Measurements from ENCODE around the gene PRPF38A. TPM values are rescaled to one million over a fixed set of nuclear protein-coding genes. Genes with fewer than 3 reads are reported as not detected.

PRPF38A gene
- total and polyA plus RNA-seq, 5 experiments from 2014 or later = 31.2 to 89.1 (median 36.5) TPM

DNA sequence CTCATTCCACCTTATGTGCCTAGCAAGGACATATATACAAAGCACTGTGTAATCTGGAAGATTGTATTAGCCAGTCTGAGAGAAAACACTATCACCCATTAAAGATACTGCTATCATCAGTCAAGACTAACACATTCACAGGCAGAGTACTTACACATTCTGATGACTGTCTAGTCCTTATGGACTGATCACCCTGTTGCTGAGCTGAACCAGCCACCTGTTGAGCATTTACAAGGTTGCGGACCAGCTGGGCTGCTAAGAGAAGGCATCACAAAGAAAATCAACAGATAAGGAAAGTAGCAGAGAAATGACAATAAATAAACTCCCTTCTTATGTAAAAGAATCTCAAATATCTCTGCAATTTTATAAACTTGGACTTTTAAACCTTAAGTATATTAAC, 30.8 kb downstream of the PRPF38A start:
- H3K9me3 Mint-ChIP-seq = no peaks in the 10 kb centered on the region
- H3K4me1 Mint-ChIP-seq = peaks cover 0 to 2% (median 0%) of the 10 kb centered on the region in 4 donors
- H3K36me3 Mint-ChIP-seq = peaks cover 4 to 90% (median 20%) of the 10 kb centered on the region in 3 donors
- ATAC-seq (no peak), DNase-seq (no peak)
- H3K27ac Mint-ChIP-seq = peak overlapping the region in 3 of 10 donors; percentile 11 to 67 (median 16)
- H3K27me3 Mint-ChIP-seq = no peaks in the 10 kb centered on the region
- POLR2A ChIA-PET = no interaction called here
- H3K4me3 Mint-ChIP-seq = no peak overlapping the region

DNA sequence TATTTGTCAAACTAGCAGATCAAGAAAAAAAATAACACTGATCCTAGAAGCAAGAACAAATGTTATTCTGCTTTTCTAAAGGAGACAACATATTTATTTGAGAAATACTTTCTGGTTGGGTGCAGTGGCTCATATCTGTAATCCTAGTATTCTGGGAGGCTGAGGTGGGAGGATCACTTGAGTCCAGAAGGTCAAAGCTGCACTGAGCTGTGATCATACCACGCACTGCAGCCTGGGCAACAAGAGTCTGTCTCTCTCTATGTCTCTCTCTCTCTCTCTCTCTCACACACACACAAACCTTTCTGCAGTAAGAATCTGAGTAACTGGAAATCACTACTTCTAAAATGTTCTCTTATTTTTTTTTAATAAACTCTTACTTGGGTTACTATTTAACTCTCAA, 31.2 kb downstream of the PRPF38A start:
- Mint-ChIP-seq H3K27ac (peak overlapping the region in 5 of 10 donors; percentile 11 to 77 (median 43)), H3K4me3 (no peak overlapping the region), H3K9me3 (no peaks in the 10 kb centered on the region), H3K27me3 (no peaks in the 10 kb centered on the region), H3K36me3 (peaks cover 4 to 90% (median 18%) of the 10 kb centered on the region in 3 donors), H3K4me1 (peaks cover 0 to 2% (median 0%) of the 10 kb centered on the region in 4 donors)
- POLR2A ChIA-PET = no interaction called here
- ATAC-seq (no peak), DNase-seq (no peak)

DNA sequence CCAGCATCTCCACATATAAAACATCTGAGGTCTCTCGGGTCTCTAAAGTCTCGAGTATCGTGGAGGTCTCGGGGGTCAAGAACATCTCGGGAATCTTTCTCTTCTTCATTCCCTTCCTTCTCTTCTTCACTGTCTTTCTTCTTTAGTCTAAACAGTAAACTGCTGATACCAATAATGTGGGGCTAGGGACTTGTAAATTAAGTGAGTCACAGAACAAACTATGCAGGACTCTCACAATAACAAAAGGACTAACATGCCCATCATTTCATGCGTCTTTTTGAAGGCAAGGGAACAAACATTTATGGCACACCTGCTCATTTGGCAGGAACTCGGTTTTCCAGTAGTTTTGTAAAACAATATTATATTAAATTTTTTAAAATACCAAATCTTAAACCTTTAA, 32.4 kb downstream of the PRPF38A start:
- POLR2A ChIA-PET = no interaction called here
- Mint-ChIP-seq H3K36me3 (peaks cover 9 to 89% (median 15%) of the 10 kb centered on the region in 3 donors), H3K4me1 (peaks cover 0 to 4% (median 0%) of the 10 kb centered on the region in 4 donors), H3K4me3 (no peak overlapping the region), H3K27ac (peak overlapping the region in 2 of 10 donors; percentile 4 to 12), H3K27me3 (no peaks in the 10 kb centered on the region), H3K9me3 (no peaks in the 10 kb centered on the region)
- ATAC-seq (no peak), DNase-seq (no peak)

DNA sequence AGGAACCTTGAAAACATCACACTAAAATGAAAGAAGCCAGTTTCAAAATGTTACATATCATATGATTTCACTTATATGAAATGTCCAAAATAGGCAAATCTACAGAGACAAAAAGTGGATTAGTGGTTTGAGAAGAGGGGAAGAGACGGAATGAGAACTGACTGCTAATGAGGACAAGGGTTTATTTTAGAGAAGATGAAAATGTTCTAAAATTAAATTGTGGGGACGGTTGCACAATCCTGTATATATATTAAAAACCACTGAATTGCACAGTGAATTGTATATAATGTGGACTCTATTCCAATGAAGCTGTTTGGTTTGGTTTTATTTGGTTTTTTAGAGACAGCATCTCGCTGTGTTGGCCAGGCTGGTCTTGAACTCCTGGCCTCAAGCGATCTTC, 35.6 kb downstream of the PRPF38A start:
- POLR2A ChIA-PET = no interaction called here
- no peaks in the 10 kb centered on the region for H3K27me3 Mint-ChIP-seq
- DNase-seq (no peak), ATAC-seq (no peak)
- peak overlapping the region in 1 of 10 donors; percentile 43 for H3K27ac Mint-ChIP-seq
- H3K36me3 Mint-ChIP-seq = peaks cover 9 to 84% (median 13%) of the 10 kb centered on the region in 3 donors
- no peak overlapping the region for H3K4me3 Mint-ChIP-seq
- no peaks in the 10 kb centered on the region for H3K9me3 Mint-ChIP-seq
- H3K4me1 Mint-ChIP-seq = peaks cover 0 to 2% (median under 1%) of the 10 kb centered on the region in 4 donors

GRCh38 chr1:52444463-52444862, 40.1 kb downstream of the PRPF38A start:
- POLR2A ChIA-PET = no interaction called here
- H3K27me3 Mint-ChIP-seq = no peaks in the 10 kb centered on the region
- H3K9me3 Mint-ChIP-seq = no peaks in the 10 kb centered on the region
- no peak overlapping the region for H3K27ac Mint-ChIP-seq
- peaks cover 4 to 72% (median 19%) of the 10 kb centered on the region in 3 donors for H3K36me3 Mint-ChIP-seq
- H3K4me3 Mint-ChIP-seq = no peak overlapping the region
- DNase-seq = no peak
- ATAC-seq = no peak
- H3K4me1 Mint-ChIP-seq = peaks cover 0 to 3% (median 1%) of the 10 kb centered on the region in 4 donors

GRCh38 chr1:52454127-52454526, 49.7 kb downstream of the PRPF38A start:
- ATAC-seq = no peak
- Mint-ChIP-seq H3K4me3 (no peak overlapping the region), H3K27ac (peak overlapping the region in 1 of 10 donors; percentile 3), H3K27me3 (no peaks in the 10 kb centered on the region), H3K36me3 (peaks cover 0 to 72% (median 16%) of the 10 kb centered on the region in 3 donors), H3K4me1 (peaks cover 0 to 3% (median 0%) of the 10 kb centered on the region in 4 donors), H3K9me3 (no peaks in the 10 kb centered on the region)
- POLR2A ChIA-PET = interaction anchor here (0.6 kb wide), 1 partner anchor 17 kb away, joined by 3 read pairs; no protein-coding TSS in a partner anchor
- DNase-seq = no peak

DNA sequence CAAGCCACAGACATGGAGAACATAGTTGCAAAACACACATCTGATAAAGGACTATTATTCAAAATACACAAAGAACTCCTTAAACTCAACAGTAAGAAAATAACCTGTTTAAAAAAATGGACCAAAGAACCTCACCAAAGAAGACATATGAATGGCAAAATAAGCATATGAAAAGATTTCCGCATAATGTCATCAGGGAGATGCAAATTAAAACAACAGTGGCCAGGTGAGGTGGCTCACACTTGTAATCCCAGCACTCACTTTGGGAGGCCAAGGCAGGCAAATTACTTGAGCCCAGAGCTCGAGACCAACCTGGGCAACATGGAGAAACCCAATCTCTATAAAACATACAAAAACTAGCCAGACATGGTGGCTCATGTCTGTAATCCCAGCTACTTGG, 50.4 kb downstream of the PRPF38A start:
- Mint-ChIP-seq H3K4me1 (peaks cover 0 to 3% (median 0%) of the 10 kb centered on the region in 4 donors), H3K36me3 (peaks cover 0 to 76% (median 16%) of the 10 kb centered on the region in 3 donors), H3K9me3 (no peaks in the 10 kb centered on the region), H3K4me3 (no peak overlapping the region), H3K27ac (peak overlapping the region in 2 of 10 donors; percentile 3 to 14), H3K27me3 (no peaks in the 10 kb centered on the region)
- no peak for DNase-seq
- ATAC-seq = no peak
- POLR2A ChIA-PET = no interaction called here

GRCh38 chr1:52455686-52456085, 51.3 kb downstream of the PRPF38A start:
- POLR2A ChIA-PET = no interaction called here
- H3K4me3 Mint-ChIP-seq = no peak overlapping the region
- H3K9me3 Mint-ChIP-seq = no peaks in the 10 kb centered on the region
- peaks cover 0 to 74% (median 16%) of the 10 kb centered on the region in 3 donors for H3K36me3 Mint-ChIP-seq
- H3K27me3 Mint-ChIP-seq = no peaks in the 10 kb centered on the region
- ATAC-seq (no peak), DNase-seq (no peak)
- H3K4me1 Mint-ChIP-seq = peaks cover 0 to 3% (median 0%) of the 10 kb centered on the region in 4 donors
- no peak overlapping the region for H3K27ac Mint-ChIP-seq

DNA sequence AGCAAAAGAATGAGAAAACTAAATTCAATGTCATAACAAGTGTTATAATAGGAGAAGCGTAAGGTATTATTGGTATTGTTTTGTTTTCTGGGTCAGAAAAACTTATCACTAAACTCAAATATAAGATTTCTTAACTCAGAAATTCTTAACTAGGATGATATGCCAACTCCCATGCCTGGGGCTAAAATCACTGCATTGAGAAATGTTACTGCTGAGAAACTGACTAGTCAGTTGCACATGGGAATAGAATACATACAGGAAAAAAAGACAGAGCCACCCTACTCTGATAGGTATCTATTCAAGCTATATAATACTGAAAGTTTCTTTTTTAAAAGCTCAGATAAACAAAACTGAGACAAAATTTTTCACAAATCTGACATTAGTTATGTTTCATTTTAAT, 56.3 kb downstream of the PRPF38A start:
- Mint-ChIP-seq H3K4me3 (no peak overlapping the region), H3K4me1 (peaks cover 0 to 5% (median 0%) of the 10 kb centered on the region in 4 donors), H3K36me3 (peaks cover 0 to 58% (median 4%) of the 10 kb centered on the region in 3 donors), H3K27ac (peak overlapping the region in 3 of 10 donors; percentile 5 to 31 (median 28)), H3K9me3 (no peaks in the 10 kb centered on the region), H3K27me3 (no peaks in the 10 kb centered on the region)
- ATAC-seq (no peak), DNase-seq (no peak)
- POLR2A ChIA-PET = no interaction called here

GRCh38 chr1:52461821-52462220, 57.4 kb downstream of the PRPF38A start:
- no peaks in the 10 kb centered on the region for H3K9me3 Mint-ChIP-seq
- ATAC-seq = no peak
- no peaks in the 10 kb centered on the region for H3K27me3 Mint-ChIP-seq
- H3K4me1 Mint-ChIP-seq = peaks cover 0 to 5% (median 0%) of the 10 kb centered on the region in 4 donors
- H3K36me3 Mint-ChIP-seq = peaks cover 0 to 56% (median 4%) of the 10 kb centered on the region in 3 donors
- POLR2A ChIA-PET = no interaction called here
- no peak for DNase-seq
- H3K4me3 Mint-ChIP-seq = no peak overlapping the region
- H3K27ac Mint-ChIP-seq = peak overlapping the region in 5 of 10 donors; percentile 52 to 71 (median 59)

- no peaks in the 10 kb centered on the region for H3K9me3 Mint-ChIP-seq
- DNase-seq (no peak), ATAC-seq (no peak)
- no peak overlapping the region for H3K27ac Mint-ChIP-seq
- POLR2A ChIA-PET = no interaction called here
- H3K27me3 Mint-ChIP-seq = no peaks in the 10 kb centered on the region
- H3K4me1 Mint-ChIP-seq = peaks cover 0 to 11% (median 0%) of the 10 kb centered on the region in 4 donors
- H3K4me3 Mint-ChIP-seq = no peak overlapping the region
- H3K36me3 Mint-ChIP-seq = peaks cover 0 to 51% (median 4%) of the 10 kb centered on the region in 3 donors
Measured at GRCh38 chr1:52463891-52464290, 59.5 kb downstream of the PRPF38A start.

- Mint-ChIP-seq H3K9me3 (no peaks in the 10 kb centered on the region), H3K36me3 (peaks cover 0 to 62% (median 11%) of the 10 kb centered on the region in 3 donors), H3K4me1 (peaks cover 0 to 17% (median 3%) of the 10 kb centered on the region in 4 donors), H3K4me3 (no peak overlapping the region), H3K27ac (no peak overlapping the region), H3K27me3 (no peaks in the 10 kb centered on the region)
- ATAC-seq (no peak), DNase-seq (no peak)
- POLR2A ChIA-PET = no interaction called here
Measured at GRCh38 chr1:52469108-52469507, 64.7 kb downstream of the PRPF38A start.
